ENCODE results near the gene PRMT2.

GRCh38 chr21:46661211-46661625 lies 25.7 kb downstream of the PRMT2 start:
- TF ChIP-seq ARID4B (CRISPR knock-in tag; IDR thresholded peaks at IDR 0.05; ENCODE audit: borderline replicate concordance) (no peak), CTCF (IDR thresholded peaks at IDR 0.05) (peak; percentile 89), ZNF532 (CRISPR knock-in tag; IDR thresholded peaks at IDR 0.05; ENCODE audit: borderline replicate concordance) (no peak), ZNF423 (CRISPR knock-in tag; IDR thresholded peaks at IDR 0.05) (no peak), ZBTB43 (CRISPR knock-in tag; IDR thresholded peaks at IDR 0.05) (no peak), JAZF1 (CRISPR knock-in tag; IDR thresholded peaks at IDR 0.05) (no peak), ZBTB21 (CRISPR knock-in tag; IDR thresholded peaks at IDR 0.05; ENCODE audit: borderline replicate concordance) (no peak), ESRRA (CRISPR knock-in tag; IDR thresholded peaks at IDR 0.05; ENCODE audit: borderline replicate concordance) (no peak), ATF1 (CRISPR knock-in tag; IDR thresholded peaks at IDR 0.05) (no peak), JUN (CRISPR knock-in tag; IDR thresholded peaks at IDR 0.05) (no peak), MYBL2 (CRISPR knock-in tag; IDR thresholded peaks at IDR 0.05) (no peak), CREB1 (CRISPR knock-in tag; IDR thresholded peaks at IDR 0.05) (no peak)
